Activated B cell treated with CpG ODN at 0.5 μM for 24 hours (primary cell): ENCODE results near the gene SLC41A1. TPM values are rescaled to one million over a fixed set of nuclear protein-coding genes. Genes with fewer than 3 reads are reported as not detected.
"Not testable (repeated sequence)": the region's sequence is repeated elsewhere in the genome, so short reads cannot be mapped to it uniquely, and the experiment has no call there.

Experiments used
- ATAC-seq: fragments of 200-7000 bp; cut with Tn5 transposase; one replicate; pipeline ENCODE4 v1.10.0; 2021; ENCODE audit warnings: low read depth, mild to moderate bottlenecking, moderate library complexity
- CTCF ChIA-PET: fragments of 350-600 bp; sonication (Branson Sonifier 250); formaldehyde crosslinking; loops from one replicate; lab custom pipeline; 2021; ENCODE audit warnings: antibody characterized with exemption; lab: Charles Lee
- POLR2A ChIA-PET: fragments of 350-600 bp; sonication (Branson Sonifier 250); formaldehyde crosslinking; loops from one replicate; lab custom pipeline; 2021; ENCODE audit warnings: antibody characterized with exemption; lab: Charles Lee
- DNase-seq: peaks from one replicate; pipeline ENCODE4 v3.0.0; 2022
- H3K27ac Mint-ChIP-seq: one replicate; pipeline ENCODE4 v1.8.0; 2020; ENCODE audit warnings: mixed read lengths
- H3K27me3 Mint-ChIP-seq: one replicate; pipeline ENCODE4 v1.8.0; 2021; ENCODE audit warnings: mixed read lengths
- H3K36me3 Mint-ChIP-seq: one replicate; pipeline ENCODE4 v1.8.0; 2021; ENCODE audit warnings: low read depth, mixed read lengths
- H3K4me1 Mint-ChIP-seq: one replicate; pipeline ENCODE4 v1.8.0; 2021; ENCODE audit warnings: mixed read lengths
- H3K4me3 Mint-ChIP-seq: one replicate; pipeline ENCODE4 v1.8.0; 2020; ENCODE audit warnings: mild to moderate bottlenecking, mixed read lengths
- H3K9me3 Mint-ChIP-seq: one replicate; pipeline ENCODE4 v1.8.0; 2020; ENCODE audit warnings: mixed read lengths
- intact Hi-C: fragments of 100-400 bp; cut with micrococcal nuclease; formaldehyde crosslinking; loops from one replicate; pipeline ENCODE4 v1.15.1; 2024
- total RNA-seq: library from RNA; stranded (reverse); gene quantifications from 2 replicates; pipeline ENCODE4 v1.2.3, GENCODE V29; 2022
- TF ChIP-seq, protein P1 (sequence below): fragments of 200-600 bp; IDR thresholded peaks from one replicate; pipeline ENCODE4 v1.8.0; 2022; ENCODE audit warnings: antibody characterized with exemption, mild to moderate bottlenecking

The SLC41A1 gene
- total RNA-seq, 1 donor from 2014 or later: 32.4 TPM

DNA sequence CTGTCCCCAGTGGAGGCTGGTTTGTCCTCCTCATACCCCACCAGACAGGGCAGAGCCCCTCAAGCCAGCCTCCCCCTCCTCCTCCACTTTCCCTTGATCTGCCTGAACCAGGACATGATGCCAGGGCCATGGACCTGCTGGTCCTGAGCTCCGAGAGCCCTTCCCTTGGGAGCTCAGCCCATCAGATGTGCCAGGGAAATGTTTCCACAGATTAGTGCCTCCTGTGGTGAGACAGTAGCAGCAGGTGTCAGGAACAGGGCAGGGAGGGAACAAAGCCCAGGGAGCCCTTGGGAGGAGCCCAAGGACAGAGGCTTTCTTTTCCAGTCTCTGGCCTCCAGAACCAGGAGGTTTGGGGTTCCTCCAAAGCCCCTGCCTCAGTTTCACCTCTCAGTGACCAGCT lies 14.6 kb upstream of the SLC41A1 start:
- Mint-ChIP-seq H3K27ac (no peak overlapping the region), H3K4me3 (no peak overlapping the region), H3K9me3 (peaks cover 8% of the 10 kb centered on the region), H3K36me3 (peaks cover 4% of the 10 kb centered on the region), H3K27me3 (no peaks in the 10 kb centered on the region), H3K4me1 (peaks cover 41% of the 10 kb centered on the region)
- ChIA-PET POLR2A (no interaction called here), CTCF (no interaction called here)
- intact Hi-C loops: no loop called here
- DNase-seq: no peak
- ATAC-seq: no peak
- TF ChIP-seq, protein P1, sequence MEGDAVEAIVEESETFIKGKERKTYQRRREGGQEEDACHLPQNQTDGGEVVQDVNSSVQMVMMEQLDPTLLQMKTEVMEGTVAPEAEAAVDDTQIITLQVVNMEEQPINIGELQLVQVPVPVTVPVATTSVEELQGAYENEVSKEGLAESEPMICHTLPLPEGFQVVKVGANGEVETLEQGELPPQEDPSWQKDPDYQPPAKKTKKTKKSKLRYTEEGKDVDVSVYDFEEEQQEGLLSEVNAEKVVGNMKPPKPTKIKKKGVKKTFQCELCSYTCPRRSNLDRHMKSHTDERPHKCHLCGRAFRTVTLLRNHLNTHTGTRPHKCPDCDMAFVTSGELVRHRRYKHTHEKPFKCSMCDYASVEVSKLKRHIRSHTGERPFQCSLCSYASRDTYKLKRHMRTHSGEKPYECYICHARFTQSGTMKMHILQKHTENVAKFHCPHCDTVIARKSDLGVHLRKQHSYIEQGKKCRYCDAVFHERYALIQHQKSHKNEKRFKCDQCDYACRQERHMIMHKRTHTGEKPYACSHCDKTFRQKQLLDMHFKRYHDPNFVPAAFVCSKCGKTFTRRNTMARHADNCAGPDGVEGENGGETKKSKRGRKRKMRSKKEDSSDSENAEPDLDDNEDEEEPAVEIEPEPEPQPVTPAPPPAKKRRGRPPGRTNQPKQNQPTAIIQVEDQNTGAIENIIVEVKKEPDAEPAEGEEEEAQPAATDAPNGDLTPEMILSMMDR: no peak

DNA sequence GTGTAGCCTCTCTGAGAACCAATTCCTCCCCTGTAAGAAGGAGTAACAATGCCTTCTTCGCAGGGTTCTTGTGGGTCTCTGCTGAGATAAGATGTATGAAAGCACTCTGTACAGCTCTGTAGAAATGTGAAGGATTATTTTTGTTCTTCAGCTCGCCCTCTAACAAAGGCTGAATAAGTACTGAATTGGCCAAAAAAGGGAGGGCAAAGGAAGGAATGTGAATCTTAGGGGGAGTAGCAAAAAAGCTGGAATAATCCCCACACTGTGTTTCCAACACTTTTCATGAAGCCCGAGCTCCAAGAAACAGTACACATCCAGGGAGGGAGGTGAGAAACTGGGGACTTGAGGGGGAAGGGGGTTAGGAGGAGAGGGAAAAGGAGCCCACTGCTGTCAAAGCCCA lies 14.0 kb upstream of the SLC41A1 start:
- peaks cover 41% of the 10 kb centered on the region for H3K4me1 Mint-ChIP-seq
- H3K27ac Mint-ChIP-seq: no peak overlapping the region
- intact Hi-C loops: no loop called here
- H3K9me3 Mint-ChIP-seq: peaks cover 8% of the 10 kb centered on the region
- ChIA-PET POLR2A (interaction anchor here (1.1 kb wide), 1 partner anchor 14 kb away, joined by 6 read pairs; the partner anchor contains the start of gene SLC41A1), CTCF (interaction anchor here (1.1 to 1.7 kb wide), 3 partner anchors 8 to 150 kb away, joined by 3 to 5 read pairs (median 3); no protein-coding TSS in a partner anchor)
- ATAC-seq (no peak), DNase-seq (no peak)
- H3K4me3 Mint-ChIP-seq: no peak overlapping the region
- peaks cover 4% of the 10 kb centered on the region for H3K36me3 Mint-ChIP-seq
- TF ChIP-seq, protein P1: no peak
- no peaks in the 10 kb centered on the region for H3K27me3 Mint-ChIP-seq

DNA sequence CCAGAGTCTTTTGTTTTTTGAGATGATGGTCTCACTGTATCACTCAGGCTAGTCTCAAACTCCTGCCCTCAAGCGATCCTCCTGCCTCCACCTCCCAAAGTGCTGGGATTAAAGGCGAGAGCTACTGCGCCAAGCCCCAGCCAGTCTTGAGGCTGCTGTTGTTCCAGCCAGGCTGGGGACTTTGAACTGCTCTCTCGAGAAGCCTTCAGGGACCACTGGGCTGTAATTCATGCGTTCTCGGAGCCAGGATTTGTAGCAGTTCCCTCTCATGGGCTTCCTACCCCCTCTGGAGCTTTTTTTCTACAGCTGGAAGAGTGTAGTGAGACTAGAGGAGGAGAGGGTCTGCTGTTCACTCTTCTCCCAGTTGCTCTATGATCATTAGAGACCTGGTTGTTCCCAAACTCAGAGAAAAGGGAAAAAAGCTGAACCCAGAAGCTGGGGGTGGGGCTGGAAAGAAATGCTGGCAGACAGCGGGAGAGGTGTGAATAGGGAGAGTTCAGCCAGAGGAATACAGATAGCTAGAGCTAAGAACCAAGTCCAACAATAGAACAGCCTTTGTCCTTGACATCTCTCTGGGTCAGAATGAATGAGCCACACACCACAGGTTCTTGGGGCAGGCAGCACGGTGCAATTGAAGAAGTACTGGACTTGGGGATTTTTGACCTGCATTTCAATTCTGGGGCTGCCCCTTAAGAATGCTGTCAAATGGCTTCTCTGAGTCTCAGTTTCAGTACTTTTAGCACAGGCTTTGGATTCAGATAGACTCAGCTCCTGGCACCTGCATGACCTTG lies 13.2 kb upstream of the SLC41A1 start:
- Mint-ChIP-seq H3K9me3 (peaks cover 8% of the 10 kb centered on the region), H3K36me3 (peaks cover 4% of the 10 kb centered on the region), H3K27ac (peak overlapping the region; percentile 54), H3K4me1 (peaks cover 39% of the 10 kb centered on the region), H3K27me3 (no peaks in the 10 kb centered on the region), H3K4me3 (peak overlapping the region; percentile 26)
- intact Hi-C loops: no loop called here
- ChIA-PET CTCF (interaction anchor here (0.9 to 1.7 kb wide), 5 partner anchors 9 to 151 kb away, joined by 3 to 5 read pairs (median 4); no protein-coding TSS in a partner anchor), POLR2A (interaction anchor here (0.6 to 1.1 kb wide), 3 partner anchors 14 to 54 kb away, joined by 3 to 6 read pairs (median 3); partner anchors contain the start of gene SLC41A1)
- DNase-seq (no peak), ATAC-seq (peak; percentile 70)
- TF ChIP-seq, protein P1: no peak

DNA sequence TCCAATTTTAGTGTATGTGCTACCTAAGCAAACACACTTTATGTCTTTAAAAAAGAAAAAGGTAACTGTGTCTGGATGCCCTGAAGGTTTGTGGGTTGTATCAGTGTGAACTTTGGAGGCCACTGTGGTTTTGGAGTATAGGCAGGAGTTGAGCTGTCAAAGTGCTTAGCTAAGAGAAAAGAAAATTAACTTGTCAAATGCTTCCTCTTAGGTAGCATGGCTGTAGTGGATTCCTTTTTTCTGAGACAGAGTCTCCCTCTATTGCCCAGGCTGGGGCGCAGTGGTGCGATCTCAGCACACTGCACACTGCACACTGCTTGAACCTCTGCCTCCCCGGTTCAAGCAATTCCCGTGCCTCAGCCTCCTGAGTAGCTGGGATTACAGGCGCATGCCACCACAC lies 11.2 kb upstream of the SLC41A1 start:
- Mint-ChIP-seq H3K4me1 (peaks cover 39% of the 10 kb centered on the region), H3K9me3 (peaks cover 8% of the 10 kb centered on the region), H3K27ac (no peak overlapping the region), H3K4me3 (no peak overlapping the region), H3K36me3 (peaks cover 4% of the 10 kb centered on the region), H3K27me3 (no peaks in the 10 kb centered on the region)
- no peak for ATAC-seq
- TF ChIP-seq, protein P1: no peak
- DNase-seq: no peak
- intact Hi-C loops: no loop called here
- ChIA-PET CTCF (interaction anchor here (0.8 to 1.0 kb wide), 2 partner anchors 32 kb away, joined by 3 read pairs; no protein-coding TSS in a partner anchor), POLR2A (interaction anchor here (0.6 to 1.8 kb wide), 4 partner anchors 11 to 52 kb away, joined by 4 to 6 read pairs (median 4); partner anchors contain the start of genes RAB29 and SLC41A1)

DNA sequence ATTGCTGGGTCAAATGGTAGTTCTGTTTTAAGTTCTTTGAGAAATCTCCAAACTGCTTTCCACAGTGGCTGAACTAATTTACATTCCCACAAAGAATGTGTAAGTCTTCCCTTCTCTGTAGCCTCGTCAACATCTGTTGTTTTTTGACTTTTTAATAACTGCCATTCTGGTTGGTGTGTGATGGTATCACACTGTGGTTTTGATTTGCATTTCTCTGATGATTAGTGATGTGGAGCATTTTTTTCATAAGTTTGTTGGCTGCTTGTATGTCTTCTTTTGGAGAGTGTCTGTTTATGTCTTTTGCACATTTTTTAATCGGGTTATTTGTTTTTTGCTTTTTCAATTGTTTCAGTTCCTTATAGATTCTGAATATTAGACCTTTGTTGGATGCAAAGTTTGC lies 10.3 kb upstream of the SLC41A1 start:
- ChIA-PET POLR2A (interaction anchor here (1.3 to 1.8 kb wide), 2 partner anchors 31 to 49 kb away, joined by 4 to 6 read pairs; partner anchors contain the start of gene RAB29), CTCF (interaction anchor here (1.0 kb wide), 1 partner anchor 31 kb away, joined by 3 read pairs; no protein-coding TSS in a partner anchor)
- not testable (repeated sequence) for H3K9me3 Mint-ChIP-seq, DNase-seq, H3K36me3 Mint-ChIP-seq, H3K27me3 Mint-ChIP-seq
- peak overlapping the region; percentile 78 for H3K27ac Mint-ChIP-seq
- ATAC-seq: peak; percentile 71
- intact Hi-C loops: loop anchor here (1.0 kb wide), 1 partner anchor 31 kb away; no protein-coding TSS in a partner anchor
- peak overlapping the region; percentile 64 for H3K4me3 Mint-ChIP-seq
- H3K4me1 Mint-ChIP-seq: peaks cover 39% of the 10 kb centered on the region
